HT-29 (cell line): Measurements from ENCODE around the gene YIPF5. TPM values are rescaled to one million over a fixed set of nuclear protein-coding genes. Genes with fewer than 3 reads are reported as not detected.

Experiments
- DNase-seq: peaks from one replicate; pipeline ENCODE4 v3.0.0-alpha.2; 2015; ENCODE audit warnings: low spot score
- small RNA-seq: library from RNA; depleted of rRNA; stranded (forward); fragments of <200 nt; gene quantifications from one replicate; pipeline ENCODE3, GENCODE V24; 2014
- total RNA-seq: library from RNA; depleted of rRNA; stranded (reverse); fragments of >200 nt; shearing (Covaris generic); gene quantifications from 2 replicates; pipeline ENCODE4 v1.2.3, GENCODE V29; 2014; rRNA removed

The YIPF5 gene
- total RNA-seq, 1 experiment from 2014 or later: 13.7 TPM

DNA sequence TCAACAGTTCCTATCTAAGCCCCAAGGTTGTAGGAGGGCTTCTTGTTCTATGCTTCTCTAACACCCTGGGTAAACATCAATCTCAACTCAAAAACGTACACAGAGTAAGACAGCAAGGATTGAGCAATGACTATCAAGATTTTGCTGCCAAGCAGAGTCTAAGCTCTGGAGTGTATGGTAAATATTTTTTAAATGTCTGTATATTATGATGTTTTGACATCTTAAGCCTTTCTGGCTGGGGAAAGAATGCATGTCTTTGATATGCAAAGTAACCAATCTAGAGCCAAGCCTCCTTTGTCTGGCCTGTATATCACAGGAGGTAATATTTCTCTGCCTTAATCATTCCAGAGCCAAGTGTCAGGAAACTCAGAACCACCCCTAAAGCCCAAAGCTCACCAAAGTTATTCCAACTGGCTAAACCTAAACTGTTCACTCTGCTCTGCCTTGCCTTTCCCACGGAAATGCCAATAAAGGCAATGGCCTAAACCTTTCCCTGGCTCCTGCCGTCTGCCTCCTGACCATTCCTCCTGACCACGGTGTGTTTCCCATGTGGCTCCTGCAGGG lies 45.2 kb downstream of the YIPF5 start:
- DNase-seq: no peak

GRCh38 chr5:144122641-144123040 lies 47.8 kb downstream of the YIPF5 start:
- DNase-seq: no peak

- no peak for DNase-seq
These were observed 48.4 kb downstream of the YIPF5 start for GRCh38 chr5:144122081-144122480.

DNA sequence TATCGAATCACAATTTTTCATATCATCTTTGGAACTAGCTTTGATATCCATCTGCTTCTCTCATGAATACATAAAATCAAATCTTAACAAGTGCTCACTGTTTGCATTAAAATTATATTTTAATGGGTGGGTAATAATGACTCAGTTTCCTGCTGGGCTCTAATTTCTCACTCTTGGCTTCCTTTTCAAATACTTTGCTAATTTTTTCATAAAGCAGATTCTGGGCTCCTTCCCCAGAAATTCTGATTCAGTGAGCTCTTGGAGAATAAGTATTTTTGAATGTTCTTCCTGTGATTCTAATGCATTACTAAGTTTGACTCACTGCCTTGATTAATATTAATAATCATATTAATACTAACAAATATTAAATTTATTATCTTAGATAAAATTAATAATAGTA lies 48.9 kb downstream of the YIPF5 start:
- no peak for DNase-seq

GRCh38 chr5:144120661-144121180 lies 49.7 kb downstream of the YIPF5 start:
- DNase-seq: no peak

- no peak for DNase-seq
These were observed 53.0 kb downstream of the YIPF5 start for GRCh38 chr5:144117412-144117811.

GRCh38 chr5:144114571-144114970 lies 55.9 kb downstream of the YIPF5 start:
- DNase-seq: no peak

Small RNA genes lying within 50 kb of the gene (small RNA-seq; reads per million reads assigned to genes)
- not detected for gene RN7SL87P

Other genes with a start within 250 kb of the YIPF5 start
- gene KCTD16, start 214 bp upstream of the YIPF5 start, total RNA-seq: 0.31 TPM in 1 of 2 replicates, not detected in the other